ENCODE results near the gene PLA2G4B.

- TF ChIP-seq, protein P1, sequence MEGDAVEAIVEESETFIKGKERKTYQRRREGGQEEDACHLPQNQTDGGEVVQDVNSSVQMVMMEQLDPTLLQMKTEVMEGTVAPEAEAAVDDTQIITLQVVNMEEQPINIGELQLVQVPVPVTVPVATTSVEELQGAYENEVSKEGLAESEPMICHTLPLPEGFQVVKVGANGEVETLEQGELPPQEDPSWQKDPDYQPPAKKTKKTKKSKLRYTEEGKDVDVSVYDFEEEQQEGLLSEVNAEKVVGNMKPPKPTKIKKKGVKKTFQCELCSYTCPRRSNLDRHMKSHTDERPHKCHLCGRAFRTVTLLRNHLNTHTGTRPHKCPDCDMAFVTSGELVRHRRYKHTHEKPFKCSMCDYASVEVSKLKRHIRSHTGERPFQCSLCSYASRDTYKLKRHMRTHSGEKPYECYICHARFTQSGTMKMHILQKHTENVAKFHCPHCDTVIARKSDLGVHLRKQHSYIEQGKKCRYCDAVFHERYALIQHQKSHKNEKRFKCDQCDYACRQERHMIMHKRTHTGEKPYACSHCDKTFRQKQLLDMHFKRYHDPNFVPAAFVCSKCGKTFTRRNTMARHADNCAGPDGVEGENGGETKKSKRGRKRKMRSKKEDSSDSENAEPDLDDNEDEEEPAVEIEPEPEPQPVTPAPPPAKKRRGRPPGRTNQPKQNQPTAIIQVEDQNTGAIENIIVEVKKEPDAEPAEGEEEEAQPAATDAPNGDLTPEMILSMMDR (IDR thresholded peaks at IDR 0.05; ENCODE audit: low read depth, low read length) = no peak
- no peak for TF ChIP-seq EZH2phosphoT487 (IDR thresholded peaks at IDR 0.05; ENCODE audit: low read depth)
These were observed 33.6 kb upstream of the PLA2G4B start for GRCh38 chr15:41804916-41805666.
